OCI-LY7 (cell line): ENCODE results near the gene CDX1. TPM values are rescaled to one million over a fixed set of nuclear protein-coding genes. Genes with fewer than 3 reads are reported as not detected.
"Not testable (repeated sequence)": the region's sequence is repeated elsewhere in the genome, so short reads cannot be mapped to it uniquely, and the experiment has no call there.

Source experiments
- BruUV-seq: library from RNA; stranded (reverse); fragments of 400-500 nt; replicated peaks from 2 replicates; lab custom pipeline; 2021; lab: Mats Ljungman, UMichigan
- CTCF ChIA-PET: fragments of 300-600 bp; sonication (Branson Sonifier 250); formaldehyde crosslinking; loops from one replicate; lab custom pipeline; 2022; ENCODE audit warnings: antibody characterized with exemption; ENCODE audit not compliant: unreplicated experiment; lab: Charles Lee
- POLR2A ChIA-PET: fragments of 300-600 bp; sonication (Branson Sonifier 250); formaldehyde crosslinking; loops from one replicate; lab custom pipeline; 2022; ENCODE audit warnings: antibody characterized with exemption; lab: Charles Lee
- DNase-seq: peaks from one replicate; pipeline ENCODE4 v3.0.0-alpha.2; 2015; ENCODE audit warnings: low spot score
- H2AFZ ChIP-seq: fragments of 200-600 bp; sonication (generic), shearing (Covaris generic); 2 replicates; pipeline ENCODE4 v1.6.1; 2014; ENCODE audit warnings: mild to moderate bottlenecking, antibody characterized with exemption, low read length, moderate library complexity
- H3K27ac ChIP-seq: fragments of 200-600 bp; sonication (generic); 2 replicates; pipeline ENCODE4 v1.5.1; 2014; ENCODE audit warnings: mixed run types, low read depth, mild to moderate bottlenecking, moderate library complexity, low read length, inconsistent platforms; ENCODE audit not compliant: poor library complexity, severe bottlenecking
- H3K36me3 ChIP-seq: fragments of 200-600 bp; sonication (generic); 2 replicates; pipeline ENCODE4 v1.6.1; 2014; ENCODE audit warnings: mild to moderate bottlenecking, antibody characterized with exemption, low read length, moderate library complexity, mixed read lengths; ENCODE audit not compliant: insufficient read depth
- H3K4me1 ChIP-seq: fragments of 200-600 bp; sonication (generic); 2 replicates; pipeline ENCODE4 v1.5.1; 2014; ENCODE audit warnings: mild to moderate bottlenecking, low read length; ENCODE audit not compliant: insufficient read depth, poor library complexity, severe bottlenecking
- H3K4me2 ChIP-seq: fragments of 200-600 bp; sonication (generic); 2 replicates; pipeline ENCODE4 v1.6.1; 2014; ENCODE audit warnings: mild to moderate bottlenecking, low read length
- H3K4me3 ChIP-seq: fragments of 200-600 bp; sonication (generic); 2 replicates; pipeline ENCODE4 v1.5.1; 2014; ENCODE audit warnings: mild to moderate bottlenecking, low read depth, low read length; ENCODE audit not compliant: poor library complexity, severe bottlenecking
- H3K79me2 ChIP-seq: fragments of 200-600 bp; sonication (generic); 2 replicates; pipeline ENCODE4 v1.6.1; 2016; ENCODE audit warnings: low read depth, mild to moderate bottlenecking, low read length, moderate library complexity, mixed read lengths; ENCODE audit not compliant: insufficient read depth
- H3K9me2 ChIP-seq: fragments of 200-600 bp; sonication (generic); 2 replicates; pipeline ENCODE4 v1.6.1; 2016; ENCODE audit warnings: mild to moderate bottlenecking, low read length, mixed read lengths; ENCODE audit not compliant: insufficient read depth
- H3K9me3 ChIP-seq: fragments of 200-600 bp; sonication (generic); 2 replicates; pipeline ENCODE4 v1.6.1; 2014; ENCODE audit warnings: mild to moderate bottlenecking, mixed run types, low read length, mixed read lengths
- H4K20me1 ChIP-seq: fragments of 200-600 bp; sonication (generic); 2 replicates; pipeline ENCODE4 v1.6.1; 2014; ENCODE audit warnings: mild to moderate bottlenecking, antibody characterized with exemption, low read length, moderate library complexity, mixed read lengths; ENCODE audit not compliant: insufficient read depth
- EZH2phosphoT487 ChIP-seq: fragments of 200-600 bp; sonication (generic); IDR thresholded peaks from 2 replicates; pipeline ENCODE4 v1.6.1; 2018; ENCODE audit warnings: low read depth, borderline replicate concordance, mild to moderate bottlenecking, mixed run types, antibody characterized with exemption, low read length, moderate library complexity, mixed read lengths
- intact Hi-C: fragments of 100-400 bp; cut with micrococcal nuclease; formaldehyde crosslinking; loops from one replicate; pipeline ENCODE4 v1.10.0; 2022; ENCODE audit not compliant: unreplicated experiment
- total RNA-seq, 2 experiments: library from RNA; depleted of rRNA in 1 of 2; stranded (reverse); fragments of >200 nt in 1 of 2; shearing (Covaris generic) in 1 of 2; gene quantifications; 2 replicates each; pipeline ENCODE4 v1.2.3, GENCODE V29; 2014 to 2022
- TF ChIP-seq, protein P1 (sequence below): fragments of 200-600 bp; sonication (generic); conservative IDR thresholded peaks from 2 replicates; pipeline ENCODE4 v1.5.1; 2014; ENCODE audit warnings: mild to moderate bottlenecking, antibody characterized with exemption, low read length, moderate library complexity, mixed read lengths

The CDX1 gene
- total RNA-seq, 2 experiments from 2014 or later, result not detected

DNA sequence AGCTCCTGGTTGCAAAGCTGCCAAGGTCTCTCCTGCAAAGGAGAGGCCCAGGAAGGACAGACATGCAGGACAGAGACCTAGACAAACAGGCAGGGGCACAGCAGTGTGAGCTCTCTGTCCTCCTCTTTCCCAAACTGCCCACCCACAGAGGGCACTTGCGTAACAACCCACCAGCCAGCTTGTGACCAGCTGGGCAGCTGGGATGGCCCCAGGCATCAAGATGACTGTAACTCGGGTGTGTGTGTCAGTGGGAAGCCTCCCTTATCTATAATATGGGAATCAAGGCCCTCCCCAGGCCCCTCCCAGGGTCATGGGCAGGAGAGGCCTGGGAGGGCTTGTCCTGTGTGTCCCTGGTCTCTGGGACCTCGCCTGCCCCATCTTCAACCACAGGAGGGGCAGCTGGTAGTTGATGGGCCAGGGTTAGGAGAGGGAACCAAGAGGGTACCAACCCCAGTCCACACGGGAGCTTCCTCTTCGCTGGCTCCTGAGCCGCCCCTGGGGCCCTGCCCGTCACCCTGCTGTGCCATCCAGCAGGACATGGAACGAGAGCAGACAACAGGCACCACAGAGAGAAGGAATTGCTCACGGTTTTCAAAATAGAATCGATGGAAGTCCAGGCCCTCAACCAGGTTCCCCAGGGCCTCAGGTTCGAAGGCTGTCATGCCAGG, 61.2 kb downstream of the CDX1 start:
- no peaks in the 10 kb centered on the region for H3K9me2 ChIP-seq
- no peaks in the 10 kb centered on the region; the same call in 1 of the 2 replicates for H4K20me1 ChIP-seq
- no peak overlapping the region for H3K4me2 ChIP-seq
- H3K79me2 ChIP-seq, result no peaks in the 10 kb centered on the region
- BruUV-seq, result no TSS peak
- ChIA-PET POLR2A (interaction anchor here (0.5 to 0.6 kb wide), 2 partner anchors 326 to 1980 kb away, joined by 3 to 5 read pairs; no protein-coding TSS in a partner anchor), CTCF (interaction anchor here (1.0 kb wide), 1 partner anchor 9 kb away, joined by 3 read pairs; no protein-coding TSS in a partner anchor)
- no peaks in the 10 kb centered on the region for H3K9me3 ChIP-seq
- H3K36me3 ChIP-seq, result no peaks in the 10 kb centered on the region
- DNase-seq, result no peak
- H2AFZ ChIP-seq, result no peak overlapping the region
- no peak for TF ChIP-seq EZH2phosphoT487
- TF ChIP-seq, protein P1, sequence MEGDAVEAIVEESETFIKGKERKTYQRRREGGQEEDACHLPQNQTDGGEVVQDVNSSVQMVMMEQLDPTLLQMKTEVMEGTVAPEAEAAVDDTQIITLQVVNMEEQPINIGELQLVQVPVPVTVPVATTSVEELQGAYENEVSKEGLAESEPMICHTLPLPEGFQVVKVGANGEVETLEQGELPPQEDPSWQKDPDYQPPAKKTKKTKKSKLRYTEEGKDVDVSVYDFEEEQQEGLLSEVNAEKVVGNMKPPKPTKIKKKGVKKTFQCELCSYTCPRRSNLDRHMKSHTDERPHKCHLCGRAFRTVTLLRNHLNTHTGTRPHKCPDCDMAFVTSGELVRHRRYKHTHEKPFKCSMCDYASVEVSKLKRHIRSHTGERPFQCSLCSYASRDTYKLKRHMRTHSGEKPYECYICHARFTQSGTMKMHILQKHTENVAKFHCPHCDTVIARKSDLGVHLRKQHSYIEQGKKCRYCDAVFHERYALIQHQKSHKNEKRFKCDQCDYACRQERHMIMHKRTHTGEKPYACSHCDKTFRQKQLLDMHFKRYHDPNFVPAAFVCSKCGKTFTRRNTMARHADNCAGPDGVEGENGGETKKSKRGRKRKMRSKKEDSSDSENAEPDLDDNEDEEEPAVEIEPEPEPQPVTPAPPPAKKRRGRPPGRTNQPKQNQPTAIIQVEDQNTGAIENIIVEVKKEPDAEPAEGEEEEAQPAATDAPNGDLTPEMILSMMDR, result no peak
- intact Hi-C loops, result no loop called here
- no peak overlapping the region for H3K4me3 ChIP-seq
- no peak overlapping the region for H3K27ac ChIP-seq
- no peaks in the 10 kb centered on the region for H3K4me1 ChIP-seq

DNA sequence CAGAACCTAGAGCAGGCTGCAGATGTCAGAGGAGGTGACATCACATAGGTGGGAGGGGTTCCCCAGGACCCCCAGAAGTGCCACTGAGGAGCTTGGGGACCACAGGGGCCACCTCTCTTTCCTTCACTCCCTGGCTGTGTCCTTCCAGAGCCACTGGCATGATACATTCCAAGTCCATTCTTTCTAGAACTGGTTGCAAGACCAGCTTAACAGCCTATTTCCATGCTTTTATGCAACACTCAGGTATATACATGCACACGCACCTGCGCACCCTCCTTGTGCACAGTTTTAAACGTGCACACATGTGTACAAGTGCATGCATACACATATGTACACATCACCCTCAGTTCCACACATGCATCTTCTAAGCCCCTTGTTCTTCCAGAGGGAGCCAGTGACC, 63.0 kb downstream of the CDX1 start:
- H3K4me3 ChIP-seq, result no peak overlapping the region
- H4K20me1 ChIP-seq, result no peaks in the 10 kb centered on the region; the same call in 1 of the 2 replicates
- TF ChIP-seq EZH2phosphoT487, result no peak
- TF ChIP-seq, protein P1, result no peak
- DNase-seq, result no peak
- H3K36me3 ChIP-seq, result no peaks in the 10 kb centered on the region
- no peaks in the 10 kb centered on the region for H3K9me2 ChIP-seq
- no peaks in the 10 kb centered on the region for H3K4me1 ChIP-seq
- CTCF ChIA-PET, result no interaction called here
- BruUV-seq, result no TSS peak
- intact Hi-C loops, result no loop called here
- no peak overlapping the region for H2AFZ ChIP-seq
- H3K79me2 ChIP-seq, result no peaks in the 10 kb centered on the region
- POLR2A ChIA-PET, result no interaction called here
- H3K27ac ChIP-seq, result no peak overlapping the region
- no peaks in the 10 kb centered on the region for H3K9me3 ChIP-seq
- no peak overlapping the region for H3K4me2 ChIP-seq

DNA sequence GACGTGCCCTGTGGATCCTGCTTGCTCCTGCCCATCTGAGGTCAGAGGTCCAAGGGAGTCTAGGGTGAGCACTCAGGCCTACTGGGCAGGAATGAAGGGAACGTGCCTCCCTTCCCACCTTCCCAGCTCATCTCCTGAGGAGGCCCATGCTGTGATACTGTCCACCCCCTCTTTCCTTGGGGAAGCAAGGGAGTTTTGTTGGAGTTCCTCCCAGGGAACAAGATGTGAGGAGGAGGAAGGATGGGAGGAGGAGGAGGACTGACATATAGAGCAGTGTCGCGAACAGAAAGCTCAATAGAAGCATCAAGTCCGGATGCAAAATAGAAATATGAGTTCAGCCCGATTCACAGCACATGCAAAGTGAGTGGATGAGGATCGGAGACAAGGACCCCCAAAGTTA, 64.3 kb downstream of the CDX1 start:
- H2AFZ ChIP-seq, result no peak overlapping the region
- ChIA-PET POLR2A (interaction anchor here (0.9 kb wide), 1 partner anchor 10 kb away, joined by 3 read pairs; no protein-coding TSS in a partner anchor), CTCF (interaction anchor here (0.6 kb wide), 1 partner anchor 132 kb away, joined by 3 read pairs; no protein-coding TSS in a partner anchor)
- no peak overlapping the region for H3K27ac ChIP-seq
- DNase-seq, result no peak
- no TSS peak for BruUV-seq
- no peaks in the 10 kb centered on the region for H3K36me3 ChIP-seq
- no peaks in the 10 kb centered on the region for H3K4me1 ChIP-seq
- no peaks in the 10 kb centered on the region for H3K9me3 ChIP-seq
- H3K4me2 ChIP-seq, result no peak overlapping the region
- no peaks in the 10 kb centered on the region for H3K79me2 ChIP-seq
- no peaks in the 10 kb centered on the region for H4K20me1 ChIP-seq
- no peak overlapping the region for H3K4me3 ChIP-seq
- H3K9me2 ChIP-seq, result no peaks in the 10 kb centered on the region
- no peak for TF ChIP-seq EZH2phosphoT487
- intact Hi-C loops, result no loop called here

DNA sequence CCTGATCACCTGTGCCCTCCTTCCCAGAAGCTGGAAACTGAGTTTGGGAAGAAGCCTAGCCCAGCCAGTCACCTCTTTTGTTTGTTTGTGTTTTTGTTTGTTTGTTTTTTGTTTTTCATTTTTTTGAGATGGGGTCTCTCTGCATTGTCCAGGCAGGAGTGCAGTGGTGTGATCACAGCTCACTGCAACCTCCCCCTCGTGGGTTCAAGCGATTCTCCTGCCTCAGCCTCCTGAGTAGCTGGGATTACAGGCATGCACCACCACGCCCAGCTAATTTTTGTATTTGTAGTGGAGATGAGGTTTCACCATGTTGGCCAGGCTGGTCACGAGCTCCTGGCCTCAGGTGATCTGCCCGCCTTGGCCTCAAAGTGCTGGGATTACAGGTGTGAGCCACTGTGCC, 67.1 kb downstream of the CDX1 start:
- intact Hi-C loops, H3K9me2 ChIP-seq, H3K9me3 ChIP-seq, BruUV-seq, H3K4me2 ChIP-seq, H3K27ac ChIP-seq, H4K20me1 ChIP-seq, CTCF ChIA-PET, H3K4me1 ChIP-seq, H2AFZ ChIP-seq, POLR2A ChIA-PET, DNase-seq, H3K36me3 ChIP-seq, H3K79me2 ChIP-seq, H3K4me3 ChIP-seq: not testable (repeated sequence)
